ENCODE data around the gene INTS6.

INTS6 gene

DNA sequence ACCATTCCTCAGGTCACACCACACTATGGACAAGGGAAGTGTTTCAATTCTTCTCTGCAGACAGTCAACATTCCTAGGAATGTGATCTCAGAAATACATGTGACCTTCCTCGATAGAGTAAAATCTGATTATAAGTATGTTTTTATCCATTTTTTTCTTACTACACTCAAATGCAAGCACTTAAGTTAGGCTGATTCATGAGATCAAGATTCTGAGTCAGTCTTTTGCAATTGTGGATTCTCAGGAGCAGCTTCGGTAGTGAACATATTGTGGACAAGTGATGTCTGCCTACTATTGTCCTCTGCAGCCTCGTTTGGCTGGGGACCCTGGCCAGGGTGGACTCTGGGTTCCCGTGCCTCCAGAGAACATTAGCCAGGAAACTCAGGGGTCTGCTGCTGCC is 110.1 kb downstream of the INTS6 start:
- TF ChIP-seq, protein P1, sequence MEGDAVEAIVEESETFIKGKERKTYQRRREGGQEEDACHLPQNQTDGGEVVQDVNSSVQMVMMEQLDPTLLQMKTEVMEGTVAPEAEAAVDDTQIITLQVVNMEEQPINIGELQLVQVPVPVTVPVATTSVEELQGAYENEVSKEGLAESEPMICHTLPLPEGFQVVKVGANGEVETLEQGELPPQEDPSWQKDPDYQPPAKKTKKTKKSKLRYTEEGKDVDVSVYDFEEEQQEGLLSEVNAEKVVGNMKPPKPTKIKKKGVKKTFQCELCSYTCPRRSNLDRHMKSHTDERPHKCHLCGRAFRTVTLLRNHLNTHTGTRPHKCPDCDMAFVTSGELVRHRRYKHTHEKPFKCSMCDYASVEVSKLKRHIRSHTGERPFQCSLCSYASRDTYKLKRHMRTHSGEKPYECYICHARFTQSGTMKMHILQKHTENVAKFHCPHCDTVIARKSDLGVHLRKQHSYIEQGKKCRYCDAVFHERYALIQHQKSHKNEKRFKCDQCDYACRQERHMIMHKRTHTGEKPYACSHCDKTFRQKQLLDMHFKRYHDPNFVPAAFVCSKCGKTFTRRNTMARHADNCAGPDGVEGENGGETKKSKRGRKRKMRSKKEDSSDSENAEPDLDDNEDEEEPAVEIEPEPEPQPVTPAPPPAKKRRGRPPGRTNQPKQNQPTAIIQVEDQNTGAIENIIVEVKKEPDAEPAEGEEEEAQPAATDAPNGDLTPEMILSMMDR (IDR thresholded peaks at IDR 0.05) = no peak

DNA sequence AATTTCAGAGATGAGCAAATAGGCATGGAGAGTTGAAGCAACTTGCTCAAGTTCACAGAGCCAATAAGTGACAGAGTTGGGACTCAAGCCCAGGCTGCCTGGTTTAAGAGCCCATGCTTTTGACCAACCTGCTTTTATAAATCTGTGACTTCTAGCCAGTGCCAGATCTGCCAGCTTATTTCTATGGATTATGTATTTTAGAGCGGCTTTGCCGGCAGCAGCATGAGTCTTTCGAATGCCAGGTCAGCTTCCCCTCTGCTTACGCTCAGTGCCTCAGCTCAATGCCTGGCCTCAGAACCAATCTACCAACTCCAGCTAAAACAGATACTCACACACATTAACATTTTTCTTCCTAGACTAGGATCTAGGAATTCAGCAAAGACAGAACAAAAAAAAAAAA is 111.0 kb downstream of the INTS6 start:
- TF ChIP-seq, protein P1 (IDR thresholded peaks at IDR 0.05) = no peak

DNA sequence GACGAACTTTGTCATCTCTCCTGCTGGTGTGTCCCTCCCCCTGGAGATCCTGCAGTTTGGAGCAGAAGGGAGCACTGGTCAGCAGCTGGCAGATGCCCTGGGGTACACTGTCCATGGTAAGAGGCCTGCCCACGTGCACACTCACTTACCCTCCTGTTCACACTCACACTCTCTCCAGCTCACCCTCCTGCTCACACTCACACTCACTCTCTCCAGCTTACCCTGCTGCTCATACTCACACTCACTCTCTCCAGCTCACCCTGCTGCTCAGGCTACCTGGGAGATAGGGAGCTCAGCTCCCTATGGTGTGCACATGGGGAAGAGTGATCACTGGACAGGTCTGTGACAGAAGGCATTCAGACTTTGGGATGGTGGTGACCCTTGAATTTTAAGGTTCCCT is 111.6 kb downstream of the INTS6 start:
- TF ChIP-seq, protein P1 (IDR thresholded peaks at IDR 0.05) = no peak

DNA sequence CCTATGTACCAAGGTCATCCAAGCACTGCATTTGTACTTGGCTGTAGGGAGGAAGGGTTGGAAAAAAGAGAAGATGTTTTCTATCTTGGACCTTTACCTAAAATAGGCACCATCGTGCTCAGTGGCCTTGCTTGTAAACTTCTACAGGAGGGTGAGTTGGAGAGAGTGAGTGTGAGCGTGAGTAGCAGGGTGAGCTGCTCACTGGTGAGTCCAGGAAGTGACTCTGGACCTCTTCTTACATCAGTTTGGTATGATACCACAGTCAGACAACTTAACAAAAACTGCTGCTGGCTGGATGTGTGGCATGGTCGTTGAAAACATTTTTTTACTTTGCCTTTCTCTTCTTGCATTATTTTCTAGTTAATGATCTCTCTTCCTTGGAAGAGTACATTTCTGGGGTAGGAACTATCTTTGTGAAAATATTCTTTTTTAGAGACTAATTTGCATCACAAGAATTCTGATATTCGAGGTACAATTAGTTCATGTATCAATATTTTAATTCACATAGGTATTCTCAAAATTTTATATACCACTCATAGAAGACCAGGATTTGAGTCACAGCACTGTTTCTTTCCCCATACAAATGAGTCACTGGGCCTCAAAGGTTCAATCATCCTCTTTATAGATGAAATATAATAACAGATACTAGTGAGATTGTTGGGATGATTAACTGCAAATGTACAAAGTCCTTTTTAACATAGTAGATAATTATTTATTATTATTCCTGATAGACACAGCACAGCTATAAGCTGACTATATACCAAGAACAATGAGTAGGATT is 112.7 kb downstream of the INTS6 start:
- TF ChIP-seq, protein P1 (IDR thresholded peaks at IDR 0.05) = no peak

DNA sequence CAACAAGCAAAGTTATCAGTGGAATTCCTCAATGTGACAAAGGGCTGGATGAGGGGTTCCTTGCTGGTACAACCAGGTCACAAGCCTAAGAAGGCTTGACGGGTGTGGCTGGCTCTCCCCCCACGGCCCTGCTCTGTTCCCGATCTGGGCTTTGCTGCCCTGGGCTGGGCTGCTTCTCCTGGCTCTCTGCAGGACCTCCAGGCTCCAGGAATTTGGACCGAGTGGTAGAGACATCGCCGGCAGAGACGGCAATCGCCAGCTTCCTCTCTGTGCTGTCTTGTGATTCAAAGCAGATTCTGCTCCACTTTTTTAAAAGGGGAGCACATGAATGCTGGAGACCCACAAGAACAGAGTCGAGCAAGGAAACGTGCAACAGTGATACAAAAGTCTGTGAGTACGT is 113.5 kb downstream of the INTS6 start, which contains the start of gene SERPINE3:
TSS of gene SERPINE3 (plus strand) at position 338 of the 400 bp plus-strand sequence. CDS start 1,401 bp downstream, outside the sequence.
- TF ChIP-seq, protein P1 (IDR thresholded peaks at IDR 0.05) = no peak

DNA sequence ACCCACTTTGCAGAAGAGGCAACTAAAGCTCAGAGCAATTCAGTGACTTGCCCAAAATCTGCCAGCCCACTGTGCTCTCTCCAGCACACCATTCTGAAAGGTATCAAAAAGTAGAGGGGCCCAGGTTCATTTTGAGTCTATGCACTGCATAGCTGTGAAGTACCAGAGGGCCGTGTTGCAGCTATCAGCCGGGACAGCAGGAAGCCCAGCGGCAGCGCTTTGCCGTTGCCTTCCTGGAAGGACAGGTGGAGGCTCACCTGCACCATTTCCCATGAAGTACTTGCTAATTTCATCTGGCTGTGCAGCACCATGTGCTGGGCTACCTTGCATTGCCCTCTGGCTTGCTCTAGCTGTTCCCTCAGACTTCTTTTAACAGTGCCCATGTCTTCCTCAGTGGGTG is 116.1 kb downstream of the INTS6 start:
- TF ChIP-seq, protein P1 (IDR thresholded peaks at IDR 0.05) = no peak

DNA sequence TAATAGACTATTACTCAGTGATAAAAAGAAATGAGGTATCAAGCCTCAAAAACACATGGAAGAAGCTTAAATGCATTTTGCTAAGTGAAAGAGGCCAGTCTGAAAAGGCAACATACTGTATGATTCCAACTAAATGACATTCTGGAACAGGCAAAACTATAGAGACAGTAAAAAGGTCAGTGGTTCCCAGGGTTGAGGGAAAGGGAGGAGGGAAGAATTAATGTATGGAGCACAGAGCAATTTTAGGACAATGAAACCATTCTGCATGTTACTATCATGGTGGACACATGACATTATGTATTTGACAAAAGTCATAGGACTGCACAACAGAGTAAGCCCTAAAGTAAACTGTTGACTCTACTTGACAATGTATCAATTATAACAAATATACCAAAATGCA is 119.0 kb downstream of the INTS6 start:
- TF ChIP-seq, protein P1 (IDR thresholded peaks at IDR 0.05) = no peak
